ENCODE results near the gene SPTBN2. TPM values are rescaled to one million over a fixed set of nuclear protein-coding genes. Genes with fewer than 3 reads are reported as not detected.

Gene SPTBN2
- total RNA-seq, 1 donor from 2014 or later: 3.0 TPM

GRCh38 chr11:66637557-66638176 lies 91.3 kb downstream of the SPTBN2 start:
- ChIA-PET POLR2A (interaction anchor here (0.7 to 11.1 kb wide), 27 partner anchors 9 to 747 kb away, joined by 3 to 272 read pairs (median 7); partner anchors contain the start of genes ACTN3, CCDC85B, CCDC87 and CCS), CTCF (interaction anchor here (0.6 to 4.3 kb wide), 12 partner anchors 16 to 199 kb away, joined by 3 to 29 read pairs (median 4); partner anchors contain the start of genes CCDC87, MRPL11, RBM14 and RBM4B)
- Mint-ChIP-seq H3K27me3 (no peaks in the 10 kb centered on the region), H3K9me3 (no peaks in the 10 kb centered on the region), H3K4me1 (peaks cover 62% of the 10 kb centered on the region), H3K27ac (peak overlapping the region; percentile 98), H3K4me3 (peak overlapping the region; percentile 99), H3K36me3 (ENCODE audit: low read depth) (peaks cover 60% of the 10 kb centered on the region)
- intact Hi-C loops (cut with micrococcal nuclease): loop anchor here (1.0 to 2.0 kb wide), 7 partner anchors 21 to 91 kb away; partner anchors contain the start of genes ACTN3, CCDC87, CCS and RBM14
- ATAC-seq (ENCODE audit: low read depth) (no peak), DNase-seq (no peak)
- TF ChIP-seq CTCF (IDR thresholded peaks at IDR 0.05): no peak

- intact Hi-C loops (cut with micrococcal nuclease): no loop called here
- ATAC-seq (ENCODE audit: low read depth) (no peak), DNase-seq (no peak)
- ChIA-PET CTCF (interaction anchor here (1.3 kb wide), 1 partner anchor 42 kb away, joined by 3 read pairs; no protein-coding TSS in a partner anchor), POLR2A (interaction anchor here (0.7 to 11.1 kb wide), 4 partner anchors 14 to 206 kb away, joined by 3 to 272 read pairs (median 12); partner anchors contain the start of genes RBM14 and RCE1)
- H3K4me1 Mint-ChIP-seq: peaks cover 59% of the 10 kb centered on the region
- no peak for TF ChIP-seq CTCF (IDR thresholded peaks at IDR 0.05)
- H3K4me3 Mint-ChIP-seq: peak overlapping the region; percentile 4
- peaks cover 54% of the 10 kb centered on the region for H3K36me3 Mint-ChIP-seq (ENCODE audit: low read depth)
- H3K9me3 Mint-ChIP-seq: no peaks in the 10 kb centered on the region
- H3K27me3 Mint-ChIP-seq: no peaks in the 10 kb centered on the region
- peak overlapping the region; percentile 41 for H3K27ac Mint-ChIP-seq
Measured at GRCh38 chr11:66636411-66636810, 92.6 kb downstream of the SPTBN2 start.

Other genes with a start within 250 kb of the SPTBN2 start
- gene DPP3, start 248.8 kb downstream of the SPTBN2 start, total RNA-seq: 62.2 and 63.3 TPM in 2 replicates
- gene BBS1, start 218.6 kb downstream of the SPTBN2 start, total RNA-seq: 30.5 and 38.8 TPM in 2 replicates
- gene ZDHHC24, start 183.2 kb downstream of the SPTBN2 start, total RNA-seq: 14.6 and 19.0 TPM in 2 replicates
- 0.10 TPM in 1 of 2 replicates, not detected in the other for gene ACTN3, start 182.3 kb downstream of the SPTBN2 start, total RNA-seq
- gene CTSF, start 160.6 kb downstream of the SPTBN2 start, total RNA-seq: 2.0 and 3.6 TPM in 2 replicates
- 0.22 and 0.31 TPM in 2 replicates for gene CCDC87, start 136.2 kb downstream of the SPTBN2 start, total RNA-seq
- 59.0 and 65.3 TPM in 2 replicates for gene CCS, start 136.0 kb downstream of the SPTBN2 start, total RNA-seq
- gene RBM14, start 112.6 kb downstream of the SPTBN2 start, total RNA-seq: 147 and 160 TPM in 2 replicates
- gene RBM4, start 90.5 kb downstream of the SPTBN2 start, total RNA-seq: 197 and 202 TPM in 2 replicates
- 30.8 and 34.4 TPM in 2 replicates for gene RBM4B, start 51.3 kb downstream of the SPTBN2 start, total RNA-seq
- 20.1 and 21.4 TPM in 2 replicates for gene RCE1, start 114.2 kb upstream of the SPTBN2 start, total RNA-seq
- 3.4 and 3.8 TPM in 2 replicates for gene LRFN4, start 127.8 kb upstream of the SPTBN2 start, total RNA-seq
- 4.3 and 5.0 TPM in 2 replicates for gene PC, start 229.2 kb upstream of the SPTBN2 start, total RNA-seq
- gene C11orf86, start 246.1 kb upstream of the SPTBN2 start, total RNA-seq: not detected in 2 replicates